HG02759 (cell line): ENCODE measurements around the gene SNX27.
"Not testable (repeated sequence)": the region's sequence is repeated elsewhere in the genome, so short reads cannot be mapped to it uniquely, and the experiment has no call there.

Experiments used
- ATAC-seq: cut with Tn5 transposase; IDR thresholded peaks from one replicate; pipeline ENCODE4 v1.9.1; 2021; ENCODE audit warnings: mild to moderate bottlenecking, moderate library complexity; ENCODE audit not compliant: unreplicated experiment

SNX27 gene

DNA sequence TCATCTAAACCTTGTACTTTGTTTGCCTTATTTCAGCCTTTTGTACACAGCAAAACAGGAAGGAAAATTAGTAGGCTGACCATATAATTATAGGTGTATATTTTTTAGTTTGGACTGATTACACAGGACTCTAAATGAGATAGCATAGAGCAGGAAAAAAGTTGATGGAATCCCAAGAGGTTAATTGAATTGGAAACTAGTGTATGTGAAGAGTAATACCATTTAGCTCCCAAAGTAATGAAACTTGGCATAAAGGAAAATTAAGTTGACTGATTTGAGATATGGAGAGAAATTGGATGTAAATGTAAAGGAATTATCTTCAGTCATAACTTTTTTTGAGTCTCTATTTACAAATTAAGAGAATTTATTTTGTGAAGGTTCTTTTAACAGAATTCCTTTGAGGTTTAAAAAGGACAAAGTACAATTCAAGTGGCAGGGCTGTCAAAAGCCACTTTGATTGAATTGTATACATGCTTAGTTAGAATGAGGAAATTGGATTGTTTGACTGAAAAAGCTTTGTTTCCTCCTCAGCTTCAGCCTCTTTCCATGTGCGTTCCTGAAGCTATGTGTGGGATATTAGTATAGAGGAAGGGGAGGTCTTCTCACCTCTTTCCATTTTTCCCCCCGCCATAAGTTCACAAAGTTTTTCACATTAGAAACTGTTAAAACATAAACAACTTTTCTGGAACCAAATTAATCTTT, 26.4 kb downstream of the SNX27 start:
- no peak for ATAC-seq

- ATAC-seq, result no peak
These were observed 27.0 kb downstream of the SNX27 start for GRCh38 chr1:151638812-151639211.

- ATAC-seq, result no peak
These were observed 27.6 kb downstream of the SNX27 start for GRCh38 chr1:151639466-151639865.

DNA sequence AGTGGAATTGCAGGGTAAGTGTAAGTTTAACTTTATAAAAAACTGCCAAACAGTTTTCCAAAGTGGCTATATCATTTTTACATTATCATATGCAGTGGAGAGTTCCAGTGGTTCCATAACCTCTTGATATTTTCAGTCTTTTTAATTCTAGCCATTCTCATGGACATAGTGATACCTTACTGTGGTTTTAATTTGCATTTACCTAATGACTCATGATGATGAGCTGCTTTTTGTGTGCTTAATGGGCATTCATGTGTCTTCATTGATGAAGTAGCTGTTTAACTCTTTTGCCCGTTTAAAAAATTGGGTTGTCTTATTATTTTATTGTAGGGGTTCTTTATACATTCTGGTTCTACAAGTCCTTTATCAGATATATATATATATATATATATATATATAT, 29.4 kb downstream of the SNX27 start:
- no peak for ATAC-seq

GRCh38 chr1:151643085-151643484, 31.2 kb downstream of the SNX27 start:
- not testable (repeated sequence) for ATAC-seq

DNA sequence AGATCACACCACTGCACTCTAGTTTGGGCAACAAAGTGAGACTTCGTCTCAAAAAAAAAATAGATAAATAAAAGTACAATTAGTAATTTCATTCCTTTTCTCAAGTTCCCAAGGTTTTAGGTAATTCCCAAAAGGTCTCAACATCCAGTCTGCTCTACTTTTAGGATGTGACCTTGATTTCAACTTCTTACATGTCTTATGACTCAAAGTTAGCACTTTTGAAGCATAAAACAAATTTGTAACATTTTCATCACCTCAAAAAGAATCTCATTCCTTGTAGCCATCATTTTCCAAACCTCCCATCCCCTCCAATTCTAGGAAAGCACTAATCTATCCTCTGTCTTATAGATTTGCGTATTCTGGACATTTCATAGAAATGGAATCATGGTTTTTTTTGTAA, 32.2 kb downstream of the SNX27 start:
- no peak for ATAC-seq

DNA sequence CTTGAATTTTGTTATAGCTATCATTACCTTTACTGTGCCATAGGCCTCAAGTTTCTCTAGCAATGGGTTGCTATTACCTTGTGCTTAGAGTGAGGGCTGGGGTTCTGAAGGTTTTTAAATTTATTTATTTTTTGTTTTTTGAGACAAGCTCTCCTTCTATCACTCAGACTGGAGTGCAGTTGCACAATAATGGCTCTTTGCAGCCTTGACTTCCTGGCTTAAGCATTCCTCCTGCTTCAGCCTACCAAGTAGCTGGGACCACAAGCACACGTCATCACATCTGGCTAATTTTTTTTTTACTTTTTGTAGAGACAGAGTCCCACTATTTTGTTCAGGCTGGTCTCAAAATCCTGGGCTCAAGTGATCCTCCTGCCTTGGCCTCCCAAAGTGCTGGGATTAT, 41.5 kb downstream of the SNX27 start:
- ATAC-seq, result no peak

- no peak for ATAC-seq
These were observed 43.5 kb downstream of the SNX27 start for GRCh38 chr1:151655371-151655770.

DNA sequence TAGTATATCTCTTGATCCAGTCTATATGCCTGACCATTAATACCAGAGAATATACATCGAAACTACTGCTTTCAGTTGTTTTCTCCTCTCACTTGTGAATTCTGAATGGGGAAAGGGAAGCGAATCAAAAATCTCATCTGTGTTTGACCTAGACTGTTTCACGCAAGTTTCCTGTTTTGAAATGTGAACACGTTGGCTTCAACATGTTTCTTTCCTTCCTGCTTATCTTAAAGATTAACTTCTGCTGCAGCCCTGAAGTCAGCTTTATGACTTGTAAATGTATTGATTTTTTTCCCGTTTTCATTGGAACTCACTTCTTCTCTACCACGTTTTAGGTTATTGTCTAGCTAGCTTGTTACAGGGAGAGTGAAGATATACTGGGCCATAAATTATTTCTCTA, 49.9 kb downstream of the SNX27 start:
- ATAC-seq, result no peak

DNA sequence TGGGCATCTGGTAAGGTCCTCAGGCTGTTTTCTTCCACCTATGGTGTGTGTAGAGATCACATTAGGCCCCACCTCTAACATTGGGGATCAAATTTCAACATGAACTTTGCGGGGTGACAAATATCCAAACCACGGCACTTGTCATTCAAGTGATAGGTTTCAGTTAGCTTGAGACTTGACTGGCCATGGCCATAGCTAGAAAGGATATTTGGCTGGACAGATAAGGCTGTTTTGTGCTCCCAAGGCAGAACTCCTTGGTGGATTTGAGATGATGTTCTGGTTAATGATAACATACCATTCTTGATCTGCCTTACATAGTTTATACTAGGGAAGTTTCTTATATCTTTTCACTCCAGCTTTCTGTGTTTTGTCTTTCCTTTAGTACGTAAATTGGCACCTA, 56.2 kb downstream of the SNX27 start:
- no peak for ATAC-seq

- not testable (repeated sequence) for ATAC-seq
These were observed 58.3 kb downstream of the SNX27 start for GRCh38 chr1:151670036-151670675.

DNA sequence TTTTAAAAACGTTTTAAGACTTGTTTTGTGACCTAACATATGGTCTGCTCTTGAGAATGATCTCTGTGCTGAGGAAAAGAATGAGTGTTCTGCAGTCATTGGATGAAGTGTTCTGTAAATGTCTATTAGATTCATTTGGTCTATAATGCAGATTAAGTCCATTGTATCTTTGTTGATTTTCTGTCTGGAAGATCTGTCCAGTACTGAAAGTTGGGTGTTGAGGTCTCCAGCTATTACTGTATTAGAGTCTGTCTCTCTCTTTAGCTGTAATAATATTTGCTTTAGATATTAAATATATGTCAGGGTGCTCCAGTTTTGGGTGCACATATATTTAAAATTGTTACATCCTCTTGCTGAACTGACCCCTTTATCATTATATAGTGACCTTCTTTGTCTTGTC, 61.6 kb downstream of the SNX27 start:
- no peak for ATAC-seq

DNA sequence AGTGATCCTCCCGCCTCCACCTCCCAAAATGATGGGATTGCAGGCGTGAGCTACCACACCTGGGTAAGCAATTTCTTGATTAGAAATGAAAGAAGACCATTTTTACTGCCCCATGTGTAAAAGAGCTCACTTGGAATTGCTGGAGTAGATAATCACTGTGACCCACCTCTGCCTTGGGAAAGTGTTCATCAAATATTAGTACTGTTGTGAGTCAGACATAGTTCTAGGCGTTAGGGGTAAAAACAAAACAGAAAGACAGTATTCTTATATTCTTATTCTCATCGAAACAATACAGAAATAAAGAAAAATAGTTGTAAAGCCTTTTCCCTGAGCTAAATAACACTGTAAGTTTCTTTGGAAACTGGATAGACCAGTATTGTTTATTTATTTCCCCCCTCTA, 68.5 kb downstream of the SNX27 start:
- ATAC-seq, result no peak

- no peak for ATAC-seq
These were observed 69.0 kb downstream of the SNX27 start for GRCh38 chr1:151680826-151681225.

GRCh38 chr1:151681923-151682322, 70.1 kb downstream of the SNX27 start:
- ATAC-seq, result no peak

DNA sequence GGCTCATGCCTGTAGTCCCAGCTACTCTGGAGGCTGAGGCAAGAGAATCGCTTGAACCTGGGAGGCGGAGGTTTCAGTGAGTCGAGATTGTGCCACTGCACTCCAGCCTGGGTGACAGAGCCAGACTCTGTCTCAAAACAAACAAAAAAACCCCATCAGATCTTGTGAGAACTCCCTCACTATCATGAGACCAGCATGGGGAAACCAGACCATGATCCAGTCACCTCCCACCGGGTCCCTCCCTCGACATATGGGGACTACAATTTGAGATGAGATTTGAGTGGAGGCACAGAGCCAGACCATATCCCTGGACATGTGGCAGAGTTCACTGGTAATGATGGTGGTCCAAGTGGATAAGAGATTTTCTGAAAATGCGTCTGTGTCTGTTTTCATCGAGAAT, 71.1 kb downstream of the SNX27 start:
- not testable (repeated sequence) for ATAC-seq

DNA sequence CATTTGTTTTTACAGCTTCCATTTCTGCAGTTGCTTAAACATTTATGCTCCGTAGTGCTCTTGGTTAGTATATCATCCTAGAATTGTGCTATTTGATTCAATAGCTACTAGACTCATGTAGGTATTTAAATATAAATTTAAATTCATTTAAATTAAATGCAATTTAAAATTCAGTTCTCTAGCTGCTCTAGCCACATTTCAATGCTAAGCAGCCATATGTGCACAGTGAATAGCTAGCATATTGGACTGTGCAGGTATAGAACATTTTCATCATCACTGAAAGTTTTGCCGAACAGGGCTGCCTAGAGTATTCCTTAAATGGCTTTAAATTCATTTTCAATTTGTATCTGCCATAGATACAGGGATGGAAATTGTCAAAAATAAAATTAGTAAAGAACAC, 72.3 kb downstream of the SNX27 start:
- ATAC-seq, result no peak

GRCh38 chr1:151686561-151686960, 74.7 kb downstream of the SNX27 start:
- ATAC-seq, result no peak

- no peak for ATAC-seq
These were observed 77.6 kb downstream of the SNX27 start for GRCh38 chr1:151689494-151689893.

- ATAC-seq, result no peak
These were observed 80.4 kb downstream of the SNX27 start for GRCh38 chr1:151692226-151692625.

DNA sequence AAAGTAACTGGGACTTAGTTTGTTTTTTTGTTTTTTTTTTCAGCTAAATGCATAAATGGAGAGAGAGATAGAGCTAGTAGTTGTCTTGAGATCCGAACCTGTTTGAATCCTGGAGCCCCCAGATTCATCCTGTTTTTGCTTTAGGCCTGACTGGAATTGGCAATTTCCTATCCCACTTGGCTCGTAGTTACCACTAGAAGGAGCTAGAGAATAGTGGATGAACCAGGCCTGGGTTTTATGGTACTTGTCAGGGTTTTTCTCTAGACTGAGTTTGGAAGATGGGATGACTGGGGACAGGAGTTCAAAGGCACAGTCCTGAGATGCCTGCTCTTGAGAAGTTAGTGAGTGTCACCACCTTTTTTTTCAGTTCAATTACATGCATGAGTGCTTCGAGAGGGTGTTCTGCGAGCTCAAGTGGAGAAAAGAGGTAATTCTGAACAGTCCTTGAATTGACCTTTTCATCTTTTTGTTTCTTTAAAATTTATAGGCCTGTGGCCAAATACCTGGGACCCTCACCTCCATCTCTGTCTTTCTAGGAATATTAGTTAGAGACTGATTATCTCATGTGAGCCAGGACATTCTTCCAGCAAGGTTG, 81.3 kb downstream of the SNX27 start:
- ATAC-seq, result no peak

DNA sequence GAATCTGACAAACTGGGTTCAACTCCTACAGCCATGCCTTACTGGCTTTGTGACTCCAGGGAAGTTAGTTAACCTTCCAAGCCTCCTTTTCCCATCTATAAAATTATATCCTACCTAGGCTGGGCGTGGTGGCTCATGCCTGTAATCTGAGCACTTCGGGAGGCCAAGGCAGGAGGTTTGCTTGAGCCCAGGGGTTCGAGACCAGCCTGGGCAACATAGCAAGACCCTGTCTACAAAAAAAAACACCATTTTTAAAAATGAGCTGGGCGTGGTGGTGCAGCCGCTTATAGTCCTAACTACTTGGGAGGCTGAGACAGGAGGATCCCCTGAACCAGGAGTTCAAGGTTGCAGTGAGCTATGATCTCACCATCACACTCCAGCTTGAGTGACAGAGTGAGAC, 89.7 kb downstream of the SNX27 start:
- ATAC-seq, result no peak
